Measurements from ENCODE around the gene TACSTD2.
"Not testable (repeated sequence)": the region's sequence is repeated elsewhere in the genome, so short reads cannot be mapped to it uniquely, and the experiment has no call there.

The TACSTD2 gene

DNA sequence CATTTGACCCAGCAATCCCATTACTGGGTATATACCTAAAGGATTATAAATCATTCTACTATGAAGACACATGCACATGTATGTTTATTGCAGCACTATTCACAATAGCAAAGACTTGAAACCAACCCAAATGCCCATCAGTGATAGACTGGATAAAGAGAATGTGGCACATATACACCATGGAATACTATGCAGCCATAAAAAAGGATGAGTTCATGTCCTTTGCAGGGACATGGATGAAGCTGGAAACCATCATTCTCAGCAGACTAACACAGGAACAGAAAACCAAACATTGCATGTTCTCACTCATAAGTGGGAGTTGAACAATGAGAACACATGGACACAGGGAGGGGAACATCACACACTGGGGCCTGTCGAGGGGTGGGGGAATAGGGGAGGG is 13.3 kb downstream of the TACSTD2 start:
- DNase-seq (ENCODE audit: low spot score) = not testable (repeated sequence)

DNA sequence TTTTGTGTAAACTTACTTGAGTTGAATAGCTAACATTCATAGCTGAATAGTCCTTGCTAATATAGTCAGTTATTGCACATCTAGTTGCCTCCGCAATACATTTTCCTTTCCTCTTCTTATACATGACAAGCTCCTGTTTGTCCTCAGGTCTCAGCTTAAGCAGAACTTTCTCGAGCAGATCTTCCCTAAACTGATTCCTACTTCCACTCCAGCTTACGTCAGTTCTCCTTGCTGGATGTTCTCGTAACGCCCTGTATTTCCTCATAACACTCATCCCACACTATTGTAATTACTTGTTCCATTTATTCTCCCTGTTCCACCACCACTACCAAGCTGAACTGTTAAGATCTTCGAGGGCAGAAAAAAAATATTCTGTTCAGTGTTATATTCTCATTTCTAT is 15.4 kb downstream of the TACSTD2 start:
- no peak for DNase-seq (ENCODE audit: low spot score)

DNA sequence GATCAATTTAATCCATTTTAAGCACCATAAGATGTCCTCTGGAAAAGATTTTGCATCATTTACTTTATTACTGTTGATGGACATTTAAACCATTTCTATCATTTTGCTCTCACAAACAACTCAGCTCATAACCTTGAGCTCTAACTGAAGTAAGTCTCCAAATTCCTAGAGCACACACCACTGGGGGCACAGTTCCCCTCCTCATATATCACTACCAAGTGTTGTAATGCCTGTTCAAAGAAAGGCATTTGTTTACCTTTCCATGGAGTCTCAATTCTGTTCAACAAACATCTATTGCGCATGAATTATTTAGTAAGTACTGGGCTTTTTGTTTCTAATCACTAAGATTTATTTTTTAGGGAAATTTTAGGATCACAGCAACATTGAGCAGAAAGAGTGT is 21.7 kb downstream of the TACSTD2 start:
- DNase-seq (ENCODE audit: low spot score) = no peak

DNA sequence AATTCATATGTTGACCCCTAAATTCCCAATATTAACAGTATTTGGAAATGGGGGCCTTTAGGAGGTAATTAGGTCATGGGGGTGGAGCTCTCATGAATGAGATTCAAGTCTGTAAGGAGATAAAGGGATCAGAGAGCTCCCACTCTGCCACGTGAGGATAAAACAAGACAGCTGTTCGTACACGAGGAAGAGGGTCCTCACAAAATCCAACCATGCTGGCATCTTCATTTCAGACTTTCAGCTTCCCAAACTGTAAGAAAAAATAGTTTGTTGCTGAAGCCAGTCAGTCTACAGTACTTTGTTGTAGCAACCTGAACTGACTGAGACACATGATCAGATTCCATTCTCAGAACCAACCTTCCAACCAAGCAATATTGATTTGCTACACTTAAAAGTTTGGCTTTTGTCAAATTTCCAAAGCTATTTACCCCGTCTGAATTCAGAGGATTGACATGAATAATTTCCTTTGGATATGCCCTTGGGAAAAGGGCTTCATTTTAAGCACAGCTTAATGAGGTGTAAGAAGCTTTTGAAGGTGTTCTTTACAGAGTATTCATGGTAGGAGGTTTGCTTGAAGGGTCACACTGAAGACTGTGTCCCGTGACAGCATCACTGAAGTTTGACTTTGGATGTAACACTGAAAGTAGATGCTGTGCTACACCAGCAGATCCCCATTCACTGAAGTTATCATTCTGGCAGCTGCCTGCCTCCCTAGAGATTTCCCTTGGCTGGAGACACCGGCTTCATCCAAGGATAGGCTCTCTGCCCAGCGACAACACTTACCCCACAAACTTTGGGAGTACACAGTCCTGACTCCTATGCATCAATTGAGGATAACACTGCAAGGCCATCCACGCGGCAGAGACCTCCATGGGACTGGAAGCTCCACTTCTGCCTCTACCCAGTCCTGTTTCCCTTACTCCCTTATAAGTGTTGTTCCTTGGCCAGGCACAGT is 25.6 kb downstream of the TACSTD2 start:
- DNase-seq (ENCODE audit: low spot score) = no peak

DNA sequence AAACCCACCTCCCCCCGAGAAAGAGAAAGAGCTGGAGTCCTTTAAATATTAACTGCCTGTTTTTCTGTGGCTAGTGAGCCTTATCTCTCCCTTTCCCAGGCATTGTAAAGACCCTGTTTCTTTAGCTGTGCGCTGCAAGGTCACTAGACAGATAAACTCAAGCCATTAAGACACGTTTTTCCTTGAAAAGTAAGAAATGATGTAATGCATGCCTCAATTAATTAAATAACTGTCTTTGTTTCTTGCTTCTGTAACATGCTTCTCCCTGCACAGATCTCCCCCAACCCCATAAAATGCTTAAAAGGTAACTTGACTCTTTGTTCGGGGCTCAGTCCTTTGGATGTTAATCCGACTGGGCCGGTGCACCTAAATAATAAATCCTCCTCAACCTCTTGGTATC is 27.8 kb downstream of the TACSTD2 start:
- DNase-seq (ENCODE audit: low spot score) = not testable (repeated sequence)

DNA sequence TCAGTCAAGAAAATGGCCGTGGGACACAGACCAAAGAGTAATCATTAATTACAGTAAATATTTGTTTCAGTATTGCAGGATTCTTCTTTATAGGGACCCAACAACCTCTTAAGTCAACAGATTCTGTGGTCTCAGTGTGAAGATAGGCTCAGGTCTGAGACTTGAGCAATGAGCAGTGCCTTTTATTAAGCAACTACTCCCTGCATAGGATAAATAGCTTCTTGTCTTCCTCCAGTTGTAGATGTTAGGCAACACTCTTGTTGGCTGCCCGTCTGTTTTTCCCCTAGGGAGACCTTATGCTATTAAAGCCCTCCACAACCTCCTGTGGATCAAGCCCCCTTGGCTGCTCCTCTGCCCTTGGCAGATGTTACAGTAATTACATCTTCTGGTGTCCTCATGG is 28.7 kb downstream of the TACSTD2 start:
- DNase-seq (ENCODE audit: low spot score) = no peak

DNA sequence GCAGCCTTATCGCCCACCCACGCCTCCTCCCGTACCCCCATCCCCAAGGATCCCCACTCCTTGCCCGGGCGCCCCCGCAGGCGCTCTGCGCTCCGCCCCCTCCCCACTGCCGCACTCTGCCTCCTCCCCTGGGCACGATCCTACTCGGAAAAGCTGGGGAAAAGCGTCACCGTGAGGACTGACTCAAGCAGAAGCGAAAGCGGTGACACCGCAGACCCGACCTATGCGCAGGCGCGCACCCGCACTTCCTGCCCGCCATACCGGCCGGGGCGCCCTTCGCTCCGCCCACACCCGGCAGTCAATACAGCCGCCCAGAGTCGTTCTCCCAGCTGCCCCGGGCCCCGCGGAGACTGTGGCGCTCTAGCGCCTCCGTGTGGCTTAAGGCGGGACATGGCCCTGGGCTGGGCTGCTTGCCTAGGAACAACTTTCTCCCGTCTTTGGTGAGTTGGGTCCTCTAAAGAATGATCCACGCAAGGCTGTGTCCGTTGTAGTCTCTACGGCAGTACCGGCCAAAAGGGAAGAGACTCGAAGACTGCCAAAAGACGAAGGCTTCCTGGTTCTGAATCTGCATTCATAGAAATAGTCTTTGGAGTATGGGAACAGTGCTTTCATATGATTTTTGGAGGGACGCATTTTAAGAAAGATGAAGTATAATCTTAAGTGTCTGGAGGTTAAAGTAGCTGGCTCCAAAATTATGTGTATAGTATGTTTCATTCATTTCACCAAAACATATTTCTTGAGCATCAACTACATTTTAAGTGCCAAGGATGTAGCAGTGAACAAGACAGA is 30.3 kb downstream of the TACSTD2 start, which contains the start of gene OMA1:
Gene OMA1, minus strand, starts transcription at position 207 of the 789 bp plus-strand sequence. CDS start 7,432 bp downstream, outside the sequence.
- DNase-seq (ENCODE audit: low spot score) = peak; percentile 96

DNA sequence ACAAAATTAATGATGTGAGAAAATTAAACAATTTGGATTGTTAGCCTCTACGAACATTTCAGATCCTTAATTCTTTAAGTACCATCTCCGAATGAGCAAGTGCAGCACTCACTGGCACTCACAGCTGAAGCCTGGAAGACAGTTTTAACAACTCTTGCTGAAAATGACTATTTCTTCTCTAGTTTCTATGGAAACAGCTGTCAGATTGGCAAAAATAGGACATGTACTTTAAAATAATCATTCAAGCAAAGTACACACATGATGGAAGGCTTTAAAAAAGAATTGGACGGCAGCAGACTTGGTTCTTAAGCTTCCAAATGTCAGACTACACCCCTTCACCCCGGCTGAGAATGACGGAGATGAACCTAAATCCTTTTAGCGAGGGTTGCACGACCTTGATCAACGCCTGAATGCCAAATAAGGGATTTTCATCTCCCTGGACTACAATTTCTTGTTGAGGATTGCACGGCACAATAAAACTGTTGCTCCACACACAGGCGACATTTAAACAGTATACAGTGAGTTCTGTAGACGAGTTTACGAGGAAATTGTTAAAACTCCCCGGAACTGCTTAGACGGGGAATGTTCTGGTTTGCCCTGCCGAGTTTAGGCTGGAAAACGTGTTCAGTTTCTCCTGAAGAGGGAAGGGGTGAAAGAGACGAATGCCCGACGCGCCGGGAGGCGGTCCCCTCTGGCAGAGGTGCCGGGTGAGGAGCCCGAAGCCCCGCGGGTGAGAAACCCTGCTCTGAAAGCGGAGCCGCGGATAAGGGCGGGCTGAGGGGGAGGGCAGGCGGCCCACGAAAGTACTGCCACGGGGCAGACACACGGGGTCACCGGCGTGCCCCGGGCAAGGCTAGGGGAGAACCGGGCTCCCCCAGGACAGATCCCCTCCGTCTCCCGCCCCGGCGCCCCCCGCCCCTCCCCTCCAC is 31.2 kb downstream of the TACSTD2 start:
- peak; percentile 85 for DNase-seq (ENCODE audit: low spot score)

DNA sequence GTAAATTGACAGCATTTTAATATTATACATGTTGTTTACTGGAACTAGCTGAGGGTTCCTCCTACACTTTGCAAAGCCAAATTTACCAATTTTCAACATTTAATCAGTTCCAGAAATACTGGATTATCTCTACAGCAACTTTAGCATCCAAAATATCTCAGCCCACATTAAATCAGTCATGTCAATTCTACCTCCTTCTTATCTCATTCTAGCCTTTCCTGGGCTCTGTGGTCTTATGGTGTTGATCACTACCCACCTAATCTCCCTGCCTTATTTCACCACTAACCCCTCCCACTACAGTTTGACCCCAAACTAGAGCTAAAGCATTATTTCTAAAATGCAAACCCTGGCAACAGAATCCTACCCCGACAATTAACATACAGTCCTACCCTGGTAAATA is 33.8 kb downstream of the TACSTD2 start:
- DNase-seq (ENCODE audit: low spot score) = no peak

DNA sequence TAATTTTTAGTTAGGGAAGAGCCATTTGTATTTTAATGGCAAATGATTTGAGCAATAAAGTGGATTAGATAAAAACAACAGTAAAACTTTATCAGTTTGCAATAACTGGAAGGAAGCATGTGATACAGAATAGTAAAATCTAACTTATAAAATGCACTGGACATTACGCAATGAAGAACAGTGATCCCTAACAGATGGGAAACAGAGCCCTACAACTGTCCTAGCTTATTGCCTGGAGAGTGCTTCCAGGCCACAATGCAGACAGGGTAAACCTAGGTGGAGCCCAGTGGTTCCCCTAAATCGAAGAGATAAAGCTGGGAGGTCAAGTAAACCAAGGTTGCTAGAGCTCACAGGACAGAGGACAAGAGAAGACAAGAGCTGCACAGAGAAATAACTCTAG is 37.5 kb downstream of the TACSTD2 start:
- no peak for DNase-seq (ENCODE audit: low spot score)

DNA sequence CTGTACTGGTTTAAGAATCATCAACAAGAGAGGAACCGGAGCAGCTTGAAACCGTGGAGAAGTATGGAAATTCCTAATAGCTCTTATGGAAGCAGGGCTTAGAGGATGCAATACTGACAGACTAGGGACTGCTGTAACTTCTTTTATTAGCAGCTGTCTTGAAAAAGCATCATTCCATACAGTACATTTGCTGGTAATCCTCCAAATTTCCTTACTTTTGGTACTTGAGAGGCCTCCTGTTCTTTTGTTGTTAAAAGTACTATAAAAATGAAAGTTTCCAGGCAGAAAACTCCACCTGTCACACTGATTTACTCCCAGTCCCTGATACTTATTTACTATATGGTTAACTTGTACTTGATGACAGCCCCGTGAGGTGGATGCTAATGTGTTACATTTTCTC is 38.2 kb downstream of the TACSTD2 start:
- DNase-seq (ENCODE audit: low spot score) = no peak

DNA sequence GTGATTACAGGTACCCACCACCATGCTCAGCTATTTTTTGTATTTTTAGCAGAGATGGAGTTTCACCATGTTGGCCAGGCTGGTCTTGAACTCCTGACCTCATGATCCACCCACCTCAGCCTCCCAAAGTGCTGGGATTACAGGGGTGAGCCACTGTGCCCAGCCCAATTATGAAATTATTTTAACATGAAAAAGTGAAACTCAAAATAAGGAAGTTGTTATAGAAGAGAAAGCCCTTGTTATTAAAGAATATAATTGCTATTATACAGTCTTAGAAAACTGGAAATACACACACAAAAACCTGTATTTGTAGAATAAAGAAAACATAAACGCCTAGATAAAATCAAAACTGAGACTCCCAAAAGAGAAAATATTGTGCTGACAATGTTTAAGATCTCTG is 45.2 kb downstream of the TACSTD2 start:
- DNase-seq (ENCODE audit: low spot score) = not testable (repeated sequence)

DNA sequence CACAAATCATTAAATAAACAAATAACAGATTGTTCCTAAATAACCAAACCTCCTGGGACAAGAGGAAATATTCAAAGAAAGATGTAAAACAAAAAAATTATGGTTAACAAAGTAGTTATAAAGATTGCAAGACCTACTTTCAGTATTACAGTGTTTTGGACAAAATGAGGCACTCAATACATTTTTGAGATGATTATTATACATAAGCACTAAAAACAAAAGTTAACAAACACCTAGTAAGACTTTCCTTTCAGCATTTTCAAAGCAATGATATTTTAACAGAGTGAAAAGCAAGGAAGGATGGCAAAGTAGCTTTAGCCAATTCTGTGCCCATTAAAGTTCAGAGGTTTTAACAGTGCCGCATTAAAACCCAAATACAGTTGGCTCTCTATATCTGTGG is 47.8 kb downstream of the TACSTD2 start:
- no peak for DNase-seq (ENCODE audit: low spot score)

DNA sequence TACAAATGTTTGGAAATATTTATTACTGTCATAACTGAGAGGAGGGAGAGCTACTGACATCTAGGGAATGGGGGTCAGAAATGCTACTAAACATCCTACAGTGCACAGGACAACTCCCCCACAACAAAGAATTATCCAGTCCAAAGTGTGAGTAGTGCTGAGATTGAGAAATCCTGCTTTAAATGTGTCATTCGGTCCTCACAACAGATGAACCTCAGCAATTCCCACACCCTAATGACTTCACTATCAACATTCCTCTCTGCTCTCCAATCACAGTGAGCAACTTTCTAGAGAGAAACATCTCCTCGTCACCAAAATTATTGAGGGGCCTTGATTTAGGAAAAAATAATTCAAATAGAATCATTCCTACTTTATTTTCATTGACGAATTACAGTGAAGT is 48.5 kb downstream of the TACSTD2 start:
- DNase-seq (ENCODE audit: low spot score) = peak; percentile 12
